GM04504 (cell line): ENCODE results near the gene MED12L.
"Not testable (repeated sequence)": the region's sequence is repeated elsewhere in the genome, so short reads cannot be mapped to it uniquely, and the experiment has no call there.

Source experiments
- DNase-seq: peaks from one replicate; pipeline ENCODE4 v3.0.0-alpha.2; 2012; ENCODE audit warnings: low read depth

Gene MED12L

GRCh38 chr3:151133917-151134450 lies 48.5 kb downstream of the MED12L start:
- DNase-seq, result no peak

- no peak for DNase-seq
Measured at GRCh38 chr3:151135541-151136337, 50.3 kb downstream of the MED12L start.

GRCh38 chr3:151142929-151143328 lies 57.5 kb downstream of the MED12L start:
- no peak for DNase-seq

GRCh38 chr3:151144016-151144415 lies 58.6 kb downstream of the MED12L start:
- DNase-seq, result no peak

GRCh38 chr3:151144760-151145159 lies 59.3 kb downstream of the MED12L start:
- DNase-seq, result no peak

- DNase-seq, result no peak
Measured at GRCh38 chr3:151145713-151146070, 60.2 kb downstream of the MED12L start.

- DNase-seq, result peak; percentile 55
Measured at GRCh38 chr3:151146071-151146730, 60.7 kb downstream of the MED12L start.

GRCh38 chr3:151146731-151147091 lies 61.2 kb downstream of the MED12L start:
- no peak for DNase-seq

GRCh38 chr3:151147299-151147698 lies 61.8 kb downstream of the MED12L start:
- DNase-seq, result no peak

- DNase-seq, result no peak
Measured at GRCh38 chr3:151152455-151153079, 67.1 kb downstream of the MED12L start.

- DNase-seq, result no peak
Measured at GRCh38 chr3:151154566-151154965, 69.1 kb downstream of the MED12L start.

- DNase-seq, result no peak
Measured at GRCh38 chr3:151155409-151156128, 70.1 kb downstream of the MED12L start.

GRCh38 chr3:151156618-151157216 lies 71.3 kb downstream of the MED12L start:
- peak; percentile 18 for DNase-seq

GRCh38 chr3:151159806-151160205 lies 74.3 kb downstream of the MED12L start:
- DNase-seq, result no peak

- no peak for DNase-seq
Measured at GRCh38 chr3:151165226-151165625, 79.8 kb downstream of the MED12L start.

GRCh38 chr3:151166161-151166560 lies 80.7 kb downstream of the MED12L start:
- no peak for DNase-seq

- peak; percentile 40 for DNase-seq
Measured at GRCh38 chr3:151168269-151169094, 83.0 kb downstream of the MED12L start.

GRCh38 chr3:151169262-151169947 lies 83.9 kb downstream of the MED12L start:
- DNase-seq, result no peak

- DNase-seq, result not testable (repeated sequence)
Measured at GRCh38 chr3:151169948-151170679, 84.7 kb downstream of the MED12L start.
